HepG2 (cell line): ENCODE data around the gene LMAN1L. TPM values are rescaled to one million over a fixed set of nuclear protein-coding genes. Genes with fewer than 3 reads are reported as not detected.

Experiments
- ATAC-seq: fragments of 200-7000 bp; cut with Tn5 transposase; 3 replicates; pipeline ENCODE4 v1.9.1; 2020; ENCODE audit warnings: mild to moderate bottlenecking, moderate library complexity
- BruUV-seq: library from RNA; stranded (reverse); fragments of 400-500 nt; replicated peaks from 2 replicates; lab custom pipeline; 2021; lab: Mats Ljungman, UMichigan
- CTCF ChIA-PET: fragments of 300-600 bp; formaldehyde crosslinking; extraction: SDS; loops from one replicate; lab custom pipeline; 2021; ENCODE audit warnings: low total read pairs, inconsistent platforms, low intra/inter-chr PET ratio; lab: Yijun Ruan, JAX
- POLR2A ChIA-PET: fragments of 350-600 bp; sonication (Branson Sonifier 250); formaldehyde crosslinking; loops from one replicate; lab custom pipeline; 2020; ENCODE audit warnings: antibody characterized with exemption, inconsistent platforms; lab: Yijun Ruan, JAX
- DNase-seq: peaks from one replicate; pipeline ENCODE4 v3.0.0-alpha.2; 2015; ENCODE audit warnings: low spot score
- FAIRE-seq: peaks from 3 replicates; lab custom pipeline; 2011; peaks lifted over from hg19 to GRCh38; lab: Jason Lieb, UNC
- H2AFZ ChIP-seq: one replicate; pipeline ENCODE4 v1.6.1; 2011; ENCODE audit warnings: low read length, inconsistent platforms
- H3K27ac ChIP-seq: fragments of 300-600 bp; 3 replicates; pipeline ENCODE4 v1.8.0; 2011; ENCODE audit warnings: mixed run types, mild to moderate bottlenecking, mixed read lengths, low read length, inconsistent platforms; ENCODE audit not compliant: insufficient read depth; ENCODE audit errors: extremely low read length
- H3K27me3 ChIP-seq, 2 experiments: fragments of 200-600 bp in 1 of 2; 2 replicates in 1 of 2; 3 replicates in 1 of 2; pipeline versions ENCODE4 v1.6.0 to v1.8.0; 2011; ENCODE audit warnings: low read length in 2 of 2, mild to moderate bottlenecking in 2 of 2, moderate library complexity in 2 of 2, inconsistent platforms in 1 of 2; ENCODE audit not compliant: insufficient read depth in 2 of 2, control insufficient read depth in 1 of 2
- H3K36me3 ChIP-seq, 2 experiments: fragments of 200-600 bp in 1 of 2; replicated peaks in 1 of 2; 2 replicates in 1 of 2; 3 replicates in 1 of 2; pipeline versions ENCODE4 v1.5.1 to v1.8.0; 2011; ENCODE audit warnings: low read length in 2 of 2, inconsistent platforms in 1 of 2; ENCODE audit not compliant: insufficient read depth in 2 of 2, control insufficient read depth in 1 of 2
- H3K4me1 ChIP-seq: 2 replicates; pipeline ENCODE4 v1.5.1; 2012; ENCODE audit warnings: low read length, inconsistent platforms; ENCODE audit not compliant: insufficient read depth
- H3K4me2 ChIP-seq: 2 replicates; pipeline ENCODE4 v1.6.0; 2011; ENCODE audit warnings: low read depth, low read length, inconsistent platforms
- H3K4me3 ChIP-seq, 3 experiments: fragments of 200-600 bp in 1 of 3; sonication (generic), shearing (Covaris generic) in 1 of 3; replicated peaks in 1 of 3; 2 replicates each; pipeline ENCODE4 v1.5.1; 2011 to 2016; ENCODE audit warnings: low read length in 3 of 3, inconsistent platforms in 2 of 3, low read depth in 2 of 3, mild to moderate bottlenecking in 2 of 3, control low read depth in 1 of 3, mixed read lengths in 1 of 3; ENCODE audit not compliant: insufficient read depth in 1 of 3
- H3K79me2 ChIP-seq: one replicate; pipeline ENCODE4 v1.6.1; 2011; ENCODE audit warnings: low read length, inconsistent platforms; ENCODE audit not compliant: insufficient read depth
- H3K9ac ChIP-seq: 2 replicates; pipeline ENCODE4 v1.6.0; 2011; ENCODE audit warnings: mild to moderate bottlenecking, low read depth, low read length, inconsistent platforms; ENCODE audit not compliant: insufficient read depth
- H3K9me3 ChIP-seq: 2 replicates; pipeline ENCODE4 v1.5.1; 2012; ENCODE audit warnings: mild to moderate bottlenecking, low read length
- H4K20me1 ChIP-seq: 2 replicates; pipeline ENCODE4 v1.6.0; 2011; ENCODE audit warnings: inconsistent platforms, mild to moderate bottlenecking, low read length, moderate library complexity; ENCODE audit not compliant: insufficient read depth
- ARNTL ChIP-seq: sonication (generic); formaldehyde crosslinking; IDR thresholded peaks from 2 replicates; pipeline ENCODE4 v1.4.0; 2020; ENCODE audit warnings: mild to moderate bottlenecking, missing genetic modification reagents
- BCL3 ChIP-seq: sonication (generic); formaldehyde crosslinking; IDR thresholded peaks from 2 replicates; pipeline ENCODE4 v1.5.1; 2020; ENCODE audit warnings: mild to moderate bottlenecking, missing genetic modification reagents, moderate library complexity
- ESRRA ChIP-seq: sonication (generic); formaldehyde crosslinking; IDR thresholded peaks from 2 replicates; pipeline ENCODE4 v1.5.1; 2020; ENCODE audit warnings: mild to moderate bottlenecking, low read depth, missing genetic modification reagents
- FOXK2 ChIP-seq: fragments of 450-650 bp; IDR thresholded peaks from 2 replicates; pipeline ENCODE4 v1.6.1; 2016
- FOXP4 ChIP-seq: sonication (generic); formaldehyde crosslinking; IDR thresholded peaks from 2 replicates; pipeline ENCODE4 v1.4.0; 2020; ENCODE audit warnings: missing genetic modification reagents
- GLI4 ChIP-seq: sonication (generic); formaldehyde crosslinking; IDR thresholded peaks from 2 replicates; pipeline ENCODE4 v1.5.1; 2020; ENCODE audit warnings: missing genetic modification reagents, mild to moderate bottlenecking, moderate library complexity, borderline replicate concordance
- GMEB1 ChIP-seq: sonication (generic); formaldehyde crosslinking; IDR thresholded peaks from 2 replicates; pipeline ENCODE4 v1.5.1; 2020; ENCODE audit warnings: missing genetic modification reagents, mild to moderate bottlenecking, borderline replicate concordance
- HES4 ChIP-seq: sonication (generic); formaldehyde crosslinking; IDR thresholded peaks from 2 replicates; pipeline ENCODE4 v1.9.0; 2021; ENCODE audit warnings: mild to moderate bottlenecking, missing genetic modification reagents, borderline replicate concordance
- KMT2A ChIP-seq: sonication (generic); formaldehyde crosslinking; IDR thresholded peaks from 2 replicates; pipeline ENCODE4 v1.4.0; 2020; ENCODE audit warnings: missing genetic modification reagents
- MXD4 ChIP-seq: IDR thresholded peaks from 2 replicates; pipeline ENCODE4 v1.6.1; 2016; ENCODE audit warnings: mild to moderate bottlenecking, missing biosample characterization, missing genetic modification reagents
- SNAPC4 ChIP-seq: sonication (generic); formaldehyde crosslinking; IDR thresholded peaks from 2 replicates; pipeline ENCODE4 v1.4.0; 2020; ENCODE audit warnings: mild to moderate bottlenecking, missing genetic modification reagents
- ZBTB34 ChIP-seq: sonication (generic); formaldehyde crosslinking; IDR thresholded peaks from 2 replicates; pipeline ENCODE4 v1.8.0; 2022; ENCODE audit warnings: mild to moderate bottlenecking, missing genetic modification reagents
- ZNF558 ChIP-seq: sonication (generic); formaldehyde crosslinking; IDR thresholded peaks from 2 replicates; pipeline ENCODE4 v1.9.0; 2022; ENCODE audit warnings: mild to moderate bottlenecking, missing genetic modification reagents, borderline replicate concordance
- ZNF629 ChIP-seq: sonication (generic); formaldehyde crosslinking; conservative IDR thresholded peaks from 2 replicates; pipeline ENCODE4 v1.5.0; 2020; ENCODE audit warnings: missing genetic modification reagents
- WGBS: methylation state at CpG from one replicate; pipeline ENCODE4 v1.1.6; 2017; ENCODE audit warnings: low lambda C conversion rate; 5-methylcytosine and 5-hydroxymethylcytosine counted together
- in situ Hi-C: cut with HindIII; loops from 2 replicates; pipeline ENCODE4 v1.10.0; 2017; ENCODE audit warnings: low pct_unique_long_range_greater_than_20kb; ENCODE audit not compliant: extremely low pct_ligation_motif_present
- intact Hi-C: fragments of 100-400 bp; cut with micrococcal nuclease; formaldehyde crosslinking; loops from one replicate; pipeline ENCODE4 v1.10.0; 2022; ENCODE audit not compliant: unreplicated experiment
- polyA plus RNA-seq, 8 experiments: library from polyadenylated mRNA; depleted of rRNA in 3 of 8; stranded (reverse) in 7 of 8; unstranded in 1 of 8; fragments of >200 nt; fragmentation: Illumina TruSeq in 4 of 8; extraction: Trizol in 4 of 8; gene quantifications; 2 replicates each; pipeline versions ENCODE4 v1.2.1 to v1.2.3, GENCODE V29; 2011 to 2016; ENCODE audit warnings: low read depth in 4 of 8, missing spikeins in 1 of 8, mixed read lengths in 1 of 8; ENCODE audit not compliant: insufficient read depth in 1 of 8
- total RNA-seq, 5 experiments: library from RNA; depleted of rRNA; stranded (reverse); fragments of >200 nt; fragmentation: Illumina TruSeq; extraction: Trizol; gene quantifications; 2 replicates each; pipeline ENCODE4 v1.2.3, GENCODE V29; 2016; ENCODE audit warnings: low read depth in 1 of 5

Gene LMAN1L
- total and polyA plus RNA-seq, 2 of the 13 experiments (the other 11 are each of a cell fraction or from before 2014, with no cell fraction given): not detected

GRCh38 chr15:74866090-74866489 is 53.5 kb downstream of the LMAN1L start:
- H3K9ac ChIP-seq: no peak overlapping the region
- ATAC-seq: no peak
- H2AFZ ChIP-seq: no peak overlapping the region
- peaks cover 16% of the 10 kb centered on the region for H4K20me1 ChIP-seq
- no peak overlapping the region for H3K27ac ChIP-seq
- H3K79me2 ChIP-seq: peaks cover 61% of the 10 kb centered on the region
- peaks cover 68% of the 10 kb centered on the region for H3K4me1 ChIP-seq
- H3K4me3 ChIP-seq: no peak overlapping the region
- FAIRE-seq: no peak
- 86% methylated on average over 6 of the region's 6 CpGs for WGBS
- H3K27me3 ChIP-seq: no peaks in the 10 kb centered on the region
- H3K36me3 ChIP-seq: peaks cover 0 to 3% of the 10 kb centered on the region in 2 experiments
- H3K4me2 ChIP-seq: no peak overlapping the region
- no peaks in the 10 kb centered on the region for H3K9me3 ChIP-seq
- ChIA-PET POLR2A (interaction anchor here (0.6 kb wide), 1 partner anchor 69 kb away, joined by 4 read pairs; no protein-coding TSS in a partner anchor), CTCF (no interaction called here)
- in situ Hi-C loops: no loop called here
- intact Hi-C loops: no loop called here
- no TSS peak for BruUV-seq
- no peak for DNase-seq
- TF ChIP-seq FOXP4 (CRISPR knock-in tag) (no peak), KMT2A (CRISPR knock-in tag) (no peak), FOXK2 (no peak), BCL3 (no peak), GMEB1 (CRISPR knock-in tag) (no peak), SNAPC4 (CRISPR knock-in tag) (no peak), ZNF558 (CRISPR knock-in tag) (no peak), ESRRA (no peak), GLI4 (CRISPR knock-in tag) (no peak), ZBTB34 (CRISPR knock-in tag) (no peak), HES4 (no peak), ZNF629 (no peak), ARNTL (CRISPR knock-in tag) (no peak), MXD4 (CRISPR knock-in tag) (no peak)
